K562 (cell line): ENCODE measurements around the gene CELF4.

Source experiments
- CHD1 ChIP-seq: fragments of 200-600 bp; sonication (generic); IDR thresholded peaks from one replicate; pipeline ENCODE4 v1.6.1; 2012; ENCODE audit warnings: mild to moderate bottlenecking, moderate library complexity, low read length, inconsistent platforms
- STAG1 ChIP-seq: sonication (generic); formaldehyde crosslinking; IDR thresholded peaks from 2 replicates; pipeline ENCODE4 v1.5.0; 2020; ENCODE audit warnings: missing genetic modification reagents, borderline replicate concordance
- TF ChIP-seq, protein P1 (sequence below): IDR thresholded peaks from 2 replicates; pipeline ENCODE4 v1.6.1; 2012; ENCODE audit warnings: low read depth, low read length, improper control_type of control experiment, borderline replicate concordance
- TF ChIP-seq, protein P2 (sequence below): fragments of 450-650 bp; formaldehyde crosslinking; IDR thresholded peaks from 2 replicates; pipeline ENCODE4 v1.4.0; 2020; ENCODE audit warnings: mild to moderate bottlenecking, mixed read lengths
- TF ChIP-seq, protein P3 (sequence below): fragments of 250-450 bp; sonication (Bioruptor Pico); IDR thresholded peaks from 2 replicates; pipeline ENCODE4 v1.9.0; 2021; ENCODE audit warnings: mild to moderate bottlenecking

DNA sequence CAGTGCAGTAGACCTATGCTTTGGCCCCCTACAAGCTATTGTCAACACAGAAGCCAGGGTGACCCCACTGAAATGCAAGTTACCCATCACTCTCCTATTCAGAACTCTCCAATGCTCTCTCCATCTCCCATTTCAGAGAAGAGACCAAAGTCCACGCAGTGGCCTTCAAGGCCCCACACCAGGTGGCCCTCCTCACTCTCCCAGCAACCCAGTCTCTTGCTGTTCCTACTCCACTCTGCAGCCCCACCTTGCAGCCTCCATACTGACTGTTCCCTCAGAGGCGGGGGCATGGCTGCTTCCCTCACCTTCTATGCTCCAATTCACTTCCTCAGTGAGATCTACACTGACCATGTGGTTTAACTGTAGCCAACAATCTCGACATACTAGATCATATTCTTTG, 313.3 kb downstream of the CELF4 start:
- TF ChIP-seq, protein P1, sequence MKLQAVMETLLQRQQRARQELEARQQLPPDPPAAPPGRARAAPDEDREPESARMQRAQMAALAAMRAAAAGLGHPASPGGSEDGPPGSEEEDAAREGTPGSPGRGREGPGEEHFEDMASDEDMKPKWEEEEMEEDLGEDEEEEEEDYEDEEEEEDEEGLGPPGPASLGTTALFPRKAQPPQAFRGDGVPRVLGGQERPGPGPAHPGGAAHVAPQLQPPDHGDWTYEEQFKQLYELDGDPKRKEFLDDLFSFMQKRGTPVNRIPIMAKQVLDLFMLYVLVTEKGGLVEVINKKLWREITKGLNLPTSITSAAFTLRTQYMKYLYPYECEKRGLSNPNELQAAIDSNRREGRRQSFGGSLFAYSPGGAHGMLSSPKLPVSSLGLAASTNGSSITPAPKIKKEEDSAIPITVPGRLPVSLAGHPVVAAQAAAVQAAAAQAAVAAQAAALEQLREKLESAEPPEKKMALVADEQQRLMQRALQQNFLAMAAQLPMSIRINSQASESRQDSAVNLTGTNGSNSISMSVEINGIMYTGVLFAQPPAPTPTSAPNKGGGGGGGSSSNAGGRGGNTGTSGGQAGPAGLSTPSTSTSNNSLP, result no peak
- TF ChIP-seq, protein P2, sequence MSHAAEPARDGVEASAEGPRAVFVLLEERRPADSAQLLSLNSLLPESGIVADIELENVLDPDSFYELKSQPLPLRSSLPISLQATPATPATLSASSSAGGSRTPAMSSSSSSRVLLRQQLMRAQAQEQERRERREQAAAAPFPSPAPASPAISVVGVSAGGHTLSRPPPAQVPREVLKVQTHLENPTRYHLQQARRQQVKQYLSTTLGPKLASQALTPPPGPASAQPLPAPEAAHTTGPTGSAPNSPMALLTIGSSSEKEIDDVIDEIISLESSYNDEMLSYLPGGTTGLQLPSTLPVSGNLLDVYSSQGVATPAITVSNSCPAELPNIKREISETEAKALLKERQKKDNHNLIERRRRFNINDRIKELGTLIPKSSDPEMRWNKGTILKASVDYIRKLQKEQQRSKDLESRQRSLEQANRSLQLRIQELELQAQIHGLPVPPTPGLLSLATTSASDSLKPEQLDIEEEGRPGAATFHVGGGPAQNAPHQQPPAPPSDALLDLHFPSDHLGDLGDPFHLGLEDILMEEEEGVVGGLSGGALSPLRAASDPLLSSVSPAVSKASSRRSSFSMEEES (CRISPR knock-in tag), result no peak
- TF ChIP-seq STAG1, result no peak
- no peak for TF ChIP-seq CHD1
- TF ChIP-seq, protein P3, sequence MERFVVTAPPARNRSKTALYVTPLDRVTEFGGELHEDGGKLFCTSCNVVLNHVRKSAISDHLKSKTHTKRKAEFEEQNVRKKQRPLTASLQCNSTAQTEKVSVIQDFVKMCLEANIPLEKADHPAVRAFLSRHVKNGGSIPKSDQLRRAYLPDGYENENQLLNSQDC (CRISPR knock-in tag), result no peak
